Activated naive CD8-positive, alpha-beta T cell treated with anti-CD3 and anti-CD28 coated beads for 36 hours (primary cell): ENCODE results near the gene CYTH3. TPM values are rescaled to one million over a fixed set of nuclear protein-coding genes. Genes with fewer than 3 reads are reported as not detected.
"Not testable (repeated sequence)": the region's sequence is repeated elsewhere in the genome, so short reads cannot be mapped to it uniquely, and the experiment has no call there.

Source experiments
- DNase-seq: peaks from one replicate; pipeline ENCODE4 v3.0.0; 2021
- H3K27ac Mint-ChIP-seq: one replicate; pipeline ENCODE4 v1.8.0; 2022; ENCODE audit warnings: mild to moderate bottlenecking, moderate library complexity, mixed read lengths
- H3K27me3 Mint-ChIP-seq: one replicate; pipeline ENCODE4 v1.8.0; 2022; ENCODE audit warnings: mild to moderate bottlenecking, mixed read lengths
- H3K36me3 Mint-ChIP-seq: one replicate; pipeline ENCODE4 v1.8.0; 2021; ENCODE audit warnings: mild to moderate bottlenecking, mixed read lengths
- H3K4me1 Mint-ChIP-seq: one replicate; pipeline ENCODE4 v1.8.0; 2021; ENCODE audit warnings: mixed read lengths
- H3K4me3 Mint-ChIP-seq: one replicate; pipeline ENCODE4 v1.8.0; 2022; ENCODE audit warnings: mild to moderate bottlenecking, moderate library complexity, mixed read lengths
- H3K9me3 Mint-ChIP-seq: one replicate; pipeline ENCODE4 v1.8.0; 2022; ENCODE audit warnings: mixed read lengths
- total RNA-seq, 2 experiments: library from RNA; stranded (reverse); gene quantifications; one replicate each; pipeline ENCODE4 v1.2.3, GENCODE V29; 2021

The CYTH3 gene
- total RNA-seq, 2 experiments from 2014 or later = 1.7 to 2.0 TPM

- H3K36me3 Mint-ChIP-seq = peaks cover 7% of the 10 kb centered on the region
- H3K4me3 Mint-ChIP-seq = no peak overlapping the region
- no peaks in the 10 kb centered on the region for H3K9me3 Mint-ChIP-seq
- H3K27ac Mint-ChIP-seq = no peak overlapping the region
- no peaks in the 10 kb centered on the region for H3K27me3 Mint-ChIP-seq
- no peak for DNase-seq
- no peaks in the 10 kb centered on the region for H3K4me1 Mint-ChIP-seq
Measured at GRCh38 chr7:6156734-6157133, 115.7 kb downstream of the CYTH3 start.

GRCh38 chr7:6155596-6155995 is 116.8 kb downstream of the CYTH3 start:
- no peak overlapping the region for H3K4me3 Mint-ChIP-seq
- H3K36me3 Mint-ChIP-seq = peaks cover 10% of the 10 kb centered on the region
- no peaks in the 10 kb centered on the region for H3K9me3 Mint-ChIP-seq
- H3K27ac Mint-ChIP-seq = no peak overlapping the region
- H3K4me1 Mint-ChIP-seq = no peaks in the 10 kb centered on the region
- DNase-seq = no peak
- no peaks in the 10 kb centered on the region for H3K27me3 Mint-ChIP-seq

- Mint-ChIP-seq H3K4me3 (no peak overlapping the region), H3K36me3 (peaks cover 10% of the 10 kb centered on the region), H3K27me3 (no peaks in the 10 kb centered on the region), H3K27ac (no peak overlapping the region), H3K4me1 (no peaks in the 10 kb centered on the region), H3K9me3 (no peaks in the 10 kb centered on the region)
- no peak for DNase-seq
Measured at GRCh38 chr7:6154542-6155404, 117.7 kb downstream of the CYTH3 start.

- Mint-ChIP-seq H3K36me3 (peaks cover 10% of the 10 kb centered on the region), H3K9me3 (no peaks in the 10 kb centered on the region), H3K27ac (no peak overlapping the region), H3K27me3 (no peaks in the 10 kb centered on the region), H3K4me3 (no peak overlapping the region), H3K4me1 (no peaks in the 10 kb centered on the region)
- no peak for DNase-seq
Measured at GRCh38 chr7:6153646-6154541, 118.5 kb downstream of the CYTH3 start.

- H3K36me3 Mint-ChIP-seq = peaks cover 16% of the 10 kb centered on the region
- H3K4me1 Mint-ChIP-seq = no peaks in the 10 kb centered on the region
- no peaks in the 10 kb centered on the region for H3K9me3 Mint-ChIP-seq
- H3K4me3 Mint-ChIP-seq = no peak overlapping the region
- DNase-seq = no peak
- no peaks in the 10 kb centered on the region for H3K27me3 Mint-ChIP-seq
- no peak overlapping the region for H3K27ac Mint-ChIP-seq
Measured at GRCh38 chr7:6151994-6152735, 120.3 kb downstream of the CYTH3 start.

- not testable (repeated sequence) for H3K4me3 Mint-ChIP-seq, H3K27ac Mint-ChIP-seq, H3K9me3 Mint-ChIP-seq, H3K4me1 Mint-ChIP-seq, DNase-seq, H3K27me3 Mint-ChIP-seq
- H3K36me3 Mint-ChIP-seq = peaks cover 19% of the 10 kb centered on the region
Measured at GRCh38 chr7:6151527-6151926, 120.9 kb downstream of the CYTH3 start.

- H3K27me3 Mint-ChIP-seq = no peaks in the 10 kb centered on the region
- no peak for DNase-seq
- no peaks in the 10 kb centered on the region for H3K9me3 Mint-ChIP-seq
- no peaks in the 10 kb centered on the region for H3K4me1 Mint-ChIP-seq
- H3K4me3 Mint-ChIP-seq = no peak overlapping the region
- peak overlapping the region; percentile 4 for H3K27ac Mint-ChIP-seq
- peaks cover 26% of the 10 kb centered on the region for H3K36me3 Mint-ChIP-seq
Measured at GRCh38 chr7:6149996-6150395, 122.4 kb downstream of the CYTH3 start.

- H3K27ac Mint-ChIP-seq = no peak overlapping the region
- H3K36me3 Mint-ChIP-seq = peaks cover 26% of the 10 kb centered on the region
- no peak for DNase-seq
- no peaks in the 10 kb centered on the region for H3K27me3 Mint-ChIP-seq
- H3K4me1 Mint-ChIP-seq = no peaks in the 10 kb centered on the region
- no peak overlapping the region for H3K4me3 Mint-ChIP-seq
- no peaks in the 10 kb centered on the region for H3K9me3 Mint-ChIP-seq
Measured at GRCh38 chr7:6148724-6149360, 123.6 kb downstream of the CYTH3 start.

- no peak for DNase-seq
- no peaks in the 10 kb centered on the region for H3K9me3 Mint-ChIP-seq
- H3K4me1 Mint-ChIP-seq = no peaks in the 10 kb centered on the region
- no peak overlapping the region for H3K27ac Mint-ChIP-seq
- no peaks in the 10 kb centered on the region for H3K27me3 Mint-ChIP-seq
- no peak overlapping the region for H3K4me3 Mint-ChIP-seq
- H3K36me3 Mint-ChIP-seq = peaks cover 26% of the 10 kb centered on the region
Measured at GRCh38 chr7:6147627-6148026, 124.8 kb downstream of the CYTH3 start.

- H3K27me3 Mint-ChIP-seq = no peaks in the 10 kb centered on the region
- no peaks in the 10 kb centered on the region for H3K9me3 Mint-ChIP-seq
- H3K36me3 Mint-ChIP-seq = peaks cover 28% of the 10 kb centered on the region
- no peak overlapping the region for H3K27ac Mint-ChIP-seq
- no peak for DNase-seq
- no peak overlapping the region for H3K4me3 Mint-ChIP-seq
- no peaks in the 10 kb centered on the region for H3K4me1 Mint-ChIP-seq
Measured at GRCh38 chr7:6146666-6147065, 125.8 kb downstream of the CYTH3 start.

- no peaks in the 10 kb centered on the region for H3K27me3 Mint-ChIP-seq
- no peaks in the 10 kb centered on the region for H3K9me3 Mint-ChIP-seq
- no peaks in the 10 kb centered on the region for H3K4me1 Mint-ChIP-seq
- no peak overlapping the region for H3K4me3 Mint-ChIP-seq
- DNase-seq = no peak
- H3K27ac Mint-ChIP-seq = no peak overlapping the region
- H3K36me3 Mint-ChIP-seq = peaks cover 29% of the 10 kb centered on the region
Measured at GRCh38 chr7:6143997-6144396, 128.4 kb downstream of the CYTH3 start.

GRCh38 chr7:6142871-6143380 is 129.5 kb downstream of the CYTH3 start:
- H3K4me3 Mint-ChIP-seq = no peak overlapping the region
- no peak overlapping the region for H3K27ac Mint-ChIP-seq
- DNase-seq = no peak
- no peaks in the 10 kb centered on the region for H3K27me3 Mint-ChIP-seq
- H3K36me3 Mint-ChIP-seq = peaks cover 25% of the 10 kb centered on the region
- H3K4me1 Mint-ChIP-seq = no peaks in the 10 kb centered on the region
- H3K9me3 Mint-ChIP-seq = no peaks in the 10 kb centered on the region

- no peak overlapping the region for H3K4me3 Mint-ChIP-seq
- peaks cover 9% of the 10 kb centered on the region for H3K36me3 Mint-ChIP-seq
- DNase-seq = no peak
- no peaks in the 10 kb centered on the region for H3K4me1 Mint-ChIP-seq
- no peaks in the 10 kb centered on the region for H3K27me3 Mint-ChIP-seq
- H3K27ac Mint-ChIP-seq = no peak overlapping the region
- H3K9me3 Mint-ChIP-seq = no peaks in the 10 kb centered on the region
Measured at GRCh38 chr7:6139189-6139996, 133.0 kb downstream of the CYTH3 start.

- no peak overlapping the region for H3K27ac Mint-ChIP-seq
- H3K4me3 Mint-ChIP-seq = no peak overlapping the region
- DNase-seq = no peak
- H3K9me3 Mint-ChIP-seq = no peaks in the 10 kb centered on the region
- no peaks in the 10 kb centered on the region for H3K27me3 Mint-ChIP-seq
- peaks cover 15% of the 10 kb centered on the region for H3K36me3 Mint-ChIP-seq
- no peaks in the 10 kb centered on the region for H3K4me1 Mint-ChIP-seq
Measured at GRCh38 chr7:6136475-6136874, 135.9 kb downstream of the CYTH3 start.
